Activated naive CD8-positive, alpha-beta T cell (primary cell): ENCODE results near the gene CNBD2.
"Not testable (repeated sequence)": the region's sequence is repeated elsewhere in the genome, so short reads cannot be mapped to it uniquely, and the experiment has no call there.

ENCODE experiments used
- H3K27ac Mint-ChIP-seq: one replicate; pipeline ENCODE4 v1.8.0; 2021; ENCODE audit warnings: mixed read lengths
- H3K27me3 Mint-ChIP-seq: one replicate; pipeline ENCODE4 v1.8.0; 2021; ENCODE audit warnings: mixed read lengths
- H3K36me3 Mint-ChIP-seq: one replicate; pipeline ENCODE4 v1.8.0; 2021; ENCODE audit warnings: mixed read lengths
- H3K4me1 Mint-ChIP-seq: one replicate; pipeline ENCODE4 v1.8.0; 2021; ENCODE audit warnings: low read depth, mixed read lengths
- H3K4me3 Mint-ChIP-seq: one replicate; pipeline ENCODE4 v1.8.0; 2021; ENCODE audit warnings: mild to moderate bottlenecking, mixed read lengths
- H3K9me3 Mint-ChIP-seq: one replicate; pipeline ENCODE4 v1.8.0; 2021; ENCODE audit warnings: low read depth, mixed read lengths

Gene CNBD2

GRCh38 chr20:35967979-35968640 is at the start of gene CNBD2:
Gene CNBD2, plus strand, starts transcription at chr20:35968590. Its CDS starts 173 bp downstream, at chr20:35968763.
- H3K27me3 Mint-ChIP-seq, result no peaks in the 10 kb centered on the region
- H3K36me3 Mint-ChIP-seq, result no peaks in the 10 kb centered on the region
- H3K4me1 Mint-ChIP-seq, result peaks cover 3% of the 10 kb centered on the region
- no peak within 1 kb of the TSS for H3K27ac Mint-ChIP-seq
- no peaks in the 10 kb centered on the region for H3K9me3 Mint-ChIP-seq
- H3K4me3 Mint-ChIP-seq, result no peak within 1 kb of the TSS

GRCh38 chr20:35920523-35920922 is 47.9 kb upstream of the CNBD2 start:
- no peak overlapping the region for H3K4me3 Mint-ChIP-seq
- no peak overlapping the region for H3K27ac Mint-ChIP-seq
- no peaks in the 10 kb centered on the region for H3K36me3 Mint-ChIP-seq
- H3K4me1 Mint-ChIP-seq, result no peaks in the 10 kb centered on the region
- H3K9me3 Mint-ChIP-seq, result no peaks in the 10 kb centered on the region
- H3K27me3 Mint-ChIP-seq, result no peaks in the 10 kb centered on the region

- Mint-ChIP-seq H3K36me3 (peaks cover 12% of the 10 kb centered on the region), H3K4me1 (no peaks in the 10 kb centered on the region), H3K4me3 (no peak overlapping the region), H3K27ac (peak overlapping the region; percentile 25), H3K27me3 (no peaks in the 10 kb centered on the region), H3K9me3 (no peaks in the 10 kb centered on the region)
Measured at GRCh38 chr20:35929301-35929700, 39.1 kb upstream of the CNBD2 start.

GRCh38 chr20:35934050-35934449 is 34.3 kb upstream of the CNBD2 start:
- peaks cover 7% of the 10 kb centered on the region for H3K36me3 Mint-ChIP-seq
- no peaks in the 10 kb centered on the region for H3K27me3 Mint-ChIP-seq
- H3K4me1 Mint-ChIP-seq, result no peaks in the 10 kb centered on the region
- H3K9me3 Mint-ChIP-seq, result no peaks in the 10 kb centered on the region
- H3K27ac Mint-ChIP-seq, result peak overlapping the region; percentile 50
- H3K4me3 Mint-ChIP-seq, result no peak overlapping the region

GRCh38 chr20:35939264-35939663 is 29.1 kb upstream of the CNBD2 start:
- Mint-ChIP-seq H3K36me3 (no peaks in the 10 kb centered on the region), H3K27me3 (no peaks in the 10 kb centered on the region), H3K9me3 (no peaks in the 10 kb centered on the region), H3K4me1 (no peaks in the 10 kb centered on the region), H3K27ac (no peak overlapping the region), H3K4me3 (no peak overlapping the region)

- no peaks in the 10 kb centered on the region for H3K9me3 Mint-ChIP-seq
- no peaks in the 10 kb centered on the region for H3K27me3 Mint-ChIP-seq
- peak overlapping the region; percentile 43 for H3K27ac Mint-ChIP-seq
- no peaks in the 10 kb centered on the region for H3K36me3 Mint-ChIP-seq
- no peaks in the 10 kb centered on the region for H3K4me1 Mint-ChIP-seq
- H3K4me3 Mint-ChIP-seq, result no peak overlapping the region
Measured at GRCh38 chr20:35941620-35942019, 26.8 kb upstream of the CNBD2 start.

GRCh38 chr20:35942243-35942642 is 26.1 kb upstream of the CNBD2 start:
- Mint-ChIP-seq H3K27ac (peak overlapping the region; percentile 34), H3K27me3 (no peaks in the 10 kb centered on the region), H3K4me3 (no peak overlapping the region), H3K36me3 (no peaks in the 10 kb centered on the region), H3K4me1 (no peaks in the 10 kb centered on the region), H3K9me3 (no peaks in the 10 kb centered on the region)

GRCh38 chr20:35947489-35947888 is 20.9 kb upstream of the CNBD2 start:
- Mint-ChIP-seq H3K27ac (peak overlapping the region; percentile 50), H3K36me3 (peaks cover 3% of the 10 kb centered on the region), H3K4me1 (peaks cover 16% of the 10 kb centered on the region), H3K27me3 (no peaks in the 10 kb centered on the region), H3K9me3 (no peaks in the 10 kb centered on the region), H3K4me3 (no peak overlapping the region)

- Mint-ChIP-seq H3K4me1 (peaks cover 20% of the 10 kb centered on the region), H3K4me3 (no peak overlapping the region), H3K9me3 (no peaks in the 10 kb centered on the region), H3K27me3 (no peaks in the 10 kb centered on the region), H3K27ac (peak overlapping the region; percentile 50), H3K36me3 (peaks cover 6% of the 10 kb centered on the region)
Measured at GRCh38 chr20:35947907-35948306, 20.5 kb upstream of the CNBD2 start.

GRCh38 chr20:35950093-35950492 is 18.3 kb upstream of the CNBD2 start:
- Mint-ChIP-seq H3K36me3 (peaks cover 6% of the 10 kb centered on the region), H3K9me3 (no peaks in the 10 kb centered on the region), H3K4me3 (no peak overlapping the region)

GRCh38 chr20:35952080-35952479 is 16.3 kb upstream of the CNBD2 start:
- not testable (repeated sequence) for H3K27me3 Mint-ChIP-seq, H3K36me3 Mint-ChIP-seq, H3K9me3 Mint-ChIP-seq
- peak overlapping the region; percentile 99 for H3K4me3 Mint-ChIP-seq
- peak overlapping the region; percentile 100 for H3K27ac Mint-ChIP-seq
- H3K4me1 Mint-ChIP-seq, result peaks cover 30% of the 10 kb centered on the region

More at GRCh38 chr20:35950093-35950492, 18.3 kb upstream of the CNBD2 start:
- Mint-ChIP-seq H3K4me1 (peaks cover 25% of the 10 kb centered on the region), H3K27ac (no peak overlapping the region), H3K27me3 (no peaks in the 10 kb centered on the region)

GRCh38 chr20:35952480-35953386 is 15.7 kb upstream of the CNBD2 start:
- Mint-ChIP-seq H3K9me3 (no peaks in the 10 kb centered on the region), H3K27ac (peak overlapping the region; percentile 100), H3K36me3 (peaks cover 4% of the 10 kb centered on the region), H3K4me1 (peaks cover 25% of the 10 kb centered on the region), H3K4me3 (peak overlapping the region; percentile 99), H3K27me3 (no peaks in the 10 kb centered on the region)

GRCh38 chr20:35953387-35954199 is 14.8 kb upstream of the CNBD2 start:
- H3K4me1 Mint-ChIP-seq, result peaks cover 25% of the 10 kb centered on the region
- H3K27ac Mint-ChIP-seq, result peak overlapping the region; percentile 100
- H3K4me3 Mint-ChIP-seq, result peak overlapping the region; percentile 99
- peaks cover 3% of the 10 kb centered on the region for H3K36me3 Mint-ChIP-seq
- no peaks in the 10 kb centered on the region for H3K27me3 Mint-ChIP-seq
- no peaks in the 10 kb centered on the region for H3K9me3 Mint-ChIP-seq

- H3K4me3 Mint-ChIP-seq, result peak within 1 kb of the TSS; percentile 99
- H3K36me3 Mint-ChIP-seq, result peaks cover 3% of the 10 kb centered on the region
- peaks cover 25% of the 10 kb centered on the region for H3K4me1 Mint-ChIP-seq
- H3K9me3 Mint-ChIP-seq, result peaks cover 4% of the 10 kb centered on the region
- H3K27me3 Mint-ChIP-seq, result no peaks in the 10 kb centered on the region
- H3K27ac Mint-ChIP-seq, result peak within 1 kb of the TSS; percentile 100
Measured at GRCh38 chr20:35954200-35954906, 14.0 kb upstream of the CNBD2 start, which contains the start of gene SCAND1. Gene SCAND1, minus strand, starts transcription at chr20:35954502. Its CDS starts 218 bp downstream, at chr20:35954284.
